Cerebellar cortex (tissue), 1 donor: ENCODE results near the gene TSR3.
A peak's percentile ranks its signal among the peaks of the same experiment; 100 is the strongest.

Source experiments
- DNase-seq: peaks from one replicate; pipeline ENCODE4 v3.0.0-alpha.2; 2015; ENCODE audit warnings: low spot score

The TSR3 gene

DNA sequence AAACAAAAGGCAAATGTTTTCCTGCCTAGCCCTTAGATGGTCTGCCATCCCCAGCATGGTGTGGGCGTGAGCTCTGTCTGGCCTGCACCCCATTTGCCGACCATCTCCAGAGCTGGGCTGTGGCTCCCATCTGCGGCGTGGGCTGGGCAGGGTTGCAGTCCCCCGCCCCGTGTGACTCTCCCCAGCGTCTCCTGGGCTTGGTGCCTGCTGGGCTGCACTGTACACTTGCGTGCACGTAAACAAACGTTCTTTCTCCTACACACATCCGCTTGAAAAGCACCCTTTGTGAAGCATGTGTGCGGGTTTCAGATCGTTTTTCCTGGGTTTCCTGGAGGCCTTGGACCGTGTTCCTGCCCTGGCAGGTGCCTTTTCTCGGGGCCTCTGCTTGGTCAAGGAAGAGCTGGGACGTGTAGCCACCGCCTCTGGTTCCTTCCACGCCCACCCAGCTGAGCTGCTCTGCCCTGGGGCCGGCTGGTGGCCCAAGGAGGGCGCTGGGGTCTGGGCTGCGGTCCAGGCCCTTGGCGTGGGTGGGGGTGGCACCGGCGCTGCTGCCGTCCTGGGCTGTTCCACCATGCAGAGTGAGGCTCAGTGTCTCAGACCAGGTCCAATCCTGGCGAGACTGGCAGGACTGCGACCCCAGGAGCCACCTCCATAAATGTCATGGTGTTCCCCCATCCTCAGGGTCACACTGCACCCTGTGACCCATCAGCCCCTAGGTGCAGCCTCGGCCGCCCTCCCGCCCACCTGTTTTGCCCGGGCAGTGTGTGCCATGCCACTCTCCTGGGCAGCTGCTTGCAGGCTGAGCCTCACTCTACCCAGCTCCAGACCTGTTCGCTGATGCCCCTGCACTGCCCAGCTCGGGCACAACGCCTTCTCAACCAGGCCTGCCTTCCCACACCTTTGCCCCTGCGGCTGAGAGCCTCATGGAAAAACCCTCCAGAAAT is 28.1 kb downstream of the TSR3 start:
- no peak for DNase-seq

- DNase-seq = no peak
Observed at GRCh38 chr16:1322407-1322806, 29.3 kb downstream of the TSR3 start.

DNA sequence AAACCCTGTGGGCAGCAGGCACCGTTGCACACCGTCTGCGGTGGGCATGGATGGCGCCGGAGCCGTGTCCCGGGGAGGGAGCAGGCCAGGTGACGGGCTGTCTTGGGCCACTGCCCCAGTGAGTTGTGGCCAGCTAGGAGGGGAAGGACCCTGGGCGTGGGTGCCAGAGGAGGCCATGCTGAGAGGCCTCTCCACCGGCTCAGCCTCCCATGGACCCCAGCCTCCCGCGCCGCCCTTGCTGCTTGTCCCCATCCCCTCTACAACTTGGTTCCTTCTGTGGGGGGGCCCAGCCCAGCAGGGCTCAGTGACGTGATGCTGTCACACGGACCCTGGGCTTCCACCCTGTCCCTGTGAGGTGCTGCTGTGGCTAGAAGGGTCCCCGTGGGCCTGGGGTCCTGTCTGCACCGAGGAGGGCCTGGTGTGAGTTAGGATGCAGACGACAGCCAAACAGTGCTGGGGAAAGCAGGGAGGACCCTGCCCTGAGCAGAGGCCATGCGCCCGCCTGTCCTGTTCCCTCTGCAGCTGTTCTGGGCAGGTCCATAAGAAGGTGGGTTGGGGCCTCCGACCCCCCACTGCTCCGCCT is 30.9 kb downstream of the TSR3 start:
- DNase-seq = no peak

GRCh38 chr16:1320097-1320496 is 31.6 kb downstream of the TSR3 start:
- no peak for DNase-seq

- no peak for DNase-seq
Observed at GRCh38 chr16:1319041-1319440, 32.6 kb downstream of the TSR3 start.

- no peak for DNase-seq
Observed at GRCh38 chr16:1318268-1318545, 33.5 kb downstream of the TSR3 start.

DNA sequence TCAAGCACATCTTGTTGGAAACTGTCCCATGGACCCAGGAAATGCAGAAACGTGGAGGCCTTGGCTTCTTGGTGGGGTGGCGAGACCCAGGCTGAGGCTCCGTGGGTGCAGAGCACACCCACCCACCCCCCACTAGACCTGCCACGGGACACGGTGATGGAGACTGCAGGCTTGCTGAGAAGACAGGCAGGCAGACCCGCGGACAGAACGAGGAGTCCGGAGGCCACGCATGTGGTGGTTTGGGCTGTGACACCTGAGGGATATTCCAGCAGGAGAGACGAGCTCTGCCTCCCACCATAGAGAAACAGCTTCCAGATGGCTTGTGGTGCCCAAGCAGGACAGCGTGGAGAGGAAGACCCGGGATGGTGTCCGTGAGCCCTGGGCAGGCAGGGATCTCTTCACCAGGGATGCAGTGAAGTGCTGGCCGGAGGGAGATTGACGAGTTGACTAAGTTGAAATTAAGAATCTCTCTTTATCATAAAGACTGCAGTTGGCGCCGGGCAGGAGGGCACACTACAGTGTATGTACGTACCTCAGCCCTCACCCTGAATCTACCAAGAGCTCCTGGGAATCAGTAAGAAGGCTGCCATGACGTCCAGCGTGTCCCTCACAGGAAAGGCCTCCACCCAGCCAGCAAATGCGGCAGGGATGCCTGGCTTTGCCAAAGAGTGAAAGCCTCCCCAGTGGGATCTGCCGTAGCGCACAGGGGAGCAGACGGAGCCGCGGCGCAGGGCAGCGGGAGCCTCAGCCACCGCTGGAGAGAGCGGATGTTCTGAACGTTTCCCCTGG is 34.0 kb downstream of the TSR3 start:
- no peak for DNase-seq

- no peak for DNase-seq
Observed at GRCh38 chr16:1316033-1316405, 35.7 kb downstream of the TSR3 start.

DNA sequence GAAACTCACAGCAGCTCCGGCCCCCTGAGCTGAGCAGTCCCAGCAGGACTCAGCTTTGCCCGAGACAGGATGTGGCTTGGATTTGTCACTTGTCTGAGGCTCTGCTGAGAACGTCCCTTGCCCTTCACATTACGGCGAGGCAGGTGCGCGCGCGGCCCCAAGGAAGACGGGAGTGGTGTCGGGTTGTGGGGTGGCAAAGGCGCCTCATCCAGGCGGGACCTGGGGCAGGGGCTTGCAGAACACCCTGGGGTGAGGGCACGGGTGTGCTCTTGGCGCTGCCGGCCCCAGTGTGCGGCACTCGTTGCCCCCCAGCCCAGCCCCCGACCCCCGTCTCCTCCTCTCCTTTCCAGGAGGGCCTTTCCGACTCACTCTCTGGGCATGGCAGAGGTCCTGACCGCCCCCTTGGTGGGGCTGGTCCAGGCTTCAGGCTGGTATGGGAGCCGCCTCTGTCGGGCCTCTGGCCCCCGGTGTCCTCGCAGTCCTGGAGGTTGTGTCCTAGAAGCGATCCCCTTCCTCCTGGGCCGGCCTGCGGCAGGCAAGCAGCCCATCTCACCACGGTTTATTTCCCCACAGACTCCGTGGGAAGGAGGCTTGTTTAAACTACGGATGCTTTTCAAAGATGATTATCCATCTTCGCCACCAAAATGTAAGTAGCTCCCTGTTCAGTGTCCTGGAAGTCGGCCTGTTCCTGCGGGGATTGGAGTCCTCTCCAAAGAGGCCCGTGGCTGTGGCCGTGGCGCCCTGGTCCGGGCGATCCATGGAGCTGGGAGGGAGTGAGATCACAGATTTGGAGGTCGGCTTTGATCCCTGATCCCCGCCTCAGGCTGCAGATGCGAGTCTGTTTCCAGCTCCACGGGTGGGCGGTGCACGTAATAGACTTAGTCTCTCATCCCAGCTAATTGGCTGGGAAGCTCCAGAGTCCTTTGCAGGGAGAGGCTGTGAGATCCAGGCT is 36.3 kb downstream of the TSR3 start:
- DNase-seq = no peak

DNA sequence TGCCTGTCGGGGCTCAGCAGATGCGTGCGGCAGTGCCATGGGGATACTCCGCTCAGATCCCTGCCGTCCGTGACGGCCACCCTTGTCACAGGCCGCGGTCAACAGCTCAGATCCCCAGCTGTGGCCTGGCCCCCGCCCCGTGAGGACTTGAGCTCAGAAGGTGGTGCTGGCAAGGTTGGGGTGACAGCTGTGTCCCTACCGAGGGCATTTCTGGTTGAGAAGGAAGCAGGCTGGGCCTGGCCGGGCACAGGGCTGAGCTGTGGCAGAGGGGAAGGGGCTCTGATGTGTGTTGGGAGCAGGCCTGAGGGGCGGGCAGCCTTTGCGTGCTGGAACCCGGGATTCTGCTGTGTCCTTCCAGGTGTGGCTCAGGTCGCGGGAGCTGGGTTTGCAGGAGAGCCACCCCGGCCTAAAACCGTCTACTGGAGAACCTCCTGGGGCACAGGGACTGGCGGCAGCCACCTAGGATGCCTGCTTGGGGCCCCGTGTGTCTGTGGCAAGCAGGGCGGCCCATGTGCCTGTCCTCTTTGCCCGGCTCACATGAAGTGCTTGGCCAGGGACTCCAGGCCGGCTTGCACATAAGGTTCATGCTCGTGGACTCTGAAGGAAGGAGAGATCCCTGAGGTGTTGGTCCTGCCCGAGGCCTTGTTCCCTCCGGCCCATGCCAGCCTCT is 37.1 kb downstream of the TSR3 start:
- DNase-seq = no peak

GRCh38 chr16:1313721-1314369 is 37.8 kb downstream of the TSR3 start:
- DNase-seq = no peak

DNA sequence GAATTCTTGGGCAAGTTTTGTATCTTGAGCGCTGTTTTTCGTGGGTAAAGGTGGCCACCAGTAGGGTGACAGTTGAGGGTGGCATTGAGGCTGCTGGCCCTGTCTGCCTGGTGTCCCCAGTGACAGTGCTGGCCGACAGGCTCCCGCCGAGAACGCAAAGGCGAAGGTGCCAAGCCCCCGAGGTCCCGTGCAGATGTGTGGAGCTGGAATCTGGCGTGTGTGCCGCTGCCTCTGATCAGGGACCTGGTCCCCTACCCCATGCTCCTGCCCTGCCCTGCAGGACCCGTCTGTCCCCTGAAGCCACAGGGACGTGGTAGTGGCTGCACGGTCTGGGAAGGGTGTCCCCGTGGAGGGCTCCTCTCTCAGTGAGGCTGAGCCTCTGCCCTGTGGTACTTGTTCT is 38.8 kb downstream of the TSR3 start:
- DNase-seq = no peak

GRCh38 chr16:1312467-1312816 is 39.2 kb downstream of the TSR3 start:
- DNase-seq = no peak

DNA sequence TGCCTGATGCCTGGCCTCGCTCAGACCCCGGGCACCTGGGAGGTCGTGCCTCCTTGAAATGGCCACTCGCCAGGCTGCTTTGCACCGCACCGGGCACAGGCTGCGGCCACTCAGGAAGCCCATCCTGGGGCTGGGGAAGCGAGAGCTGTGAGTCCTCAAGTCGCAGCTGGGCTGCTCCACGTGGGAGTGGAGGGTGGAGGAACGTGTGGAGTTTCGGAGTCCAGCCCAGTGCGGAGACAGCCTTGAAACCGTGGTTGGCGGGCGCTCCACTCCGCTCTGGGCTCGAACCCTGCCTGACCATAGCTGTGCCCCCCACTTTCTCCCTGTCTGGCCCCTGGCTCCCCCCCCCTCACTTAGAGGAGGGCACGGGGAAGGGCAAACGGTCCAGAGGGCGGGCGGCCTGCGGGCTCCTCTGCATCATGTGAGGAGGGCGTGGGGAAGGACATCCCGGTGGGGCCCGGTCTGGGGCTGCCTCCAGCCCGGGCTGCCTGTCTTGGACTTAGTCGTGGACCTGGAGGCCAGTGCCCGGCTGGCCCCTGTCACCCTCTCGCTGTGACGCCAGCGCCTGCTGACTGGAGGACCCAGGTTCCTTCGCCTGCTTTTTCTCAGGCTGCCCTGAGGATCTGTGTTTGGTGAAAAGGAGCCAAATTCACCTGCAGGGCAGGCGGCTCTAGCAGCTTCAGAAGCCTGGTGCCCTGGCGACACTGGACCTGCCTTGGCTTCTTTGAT is 39.8 kb downstream of the TSR3 start:
- DNase-seq = no peak

DNA sequence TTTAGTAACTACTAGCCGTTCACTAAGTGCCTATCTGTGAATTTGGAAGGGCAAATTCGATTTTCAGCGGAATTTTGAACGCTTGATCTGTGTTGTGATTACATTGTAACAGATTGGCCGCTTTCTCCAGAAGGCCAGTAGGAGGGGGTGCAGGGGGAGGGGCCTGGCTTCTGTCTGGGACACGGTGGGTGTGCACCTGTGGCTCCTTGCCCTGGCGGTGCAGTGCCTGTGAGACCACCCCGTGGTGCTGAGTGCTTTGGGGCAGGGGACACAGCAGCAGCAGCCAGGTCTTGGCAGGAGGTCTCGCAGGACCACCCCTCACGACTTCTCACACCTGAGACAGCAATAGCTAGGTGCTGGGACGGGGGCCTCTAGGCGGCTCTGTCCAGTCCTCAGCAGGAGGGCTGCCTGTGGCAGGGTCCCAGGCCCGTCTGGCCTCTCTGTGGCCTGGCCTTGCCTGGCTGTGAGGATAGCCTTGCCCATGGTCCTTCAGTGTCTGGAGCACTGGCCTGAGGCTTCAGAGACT is 40.4 kb downstream of the TSR3 start:
- DNase-seq = no peak

DNA sequence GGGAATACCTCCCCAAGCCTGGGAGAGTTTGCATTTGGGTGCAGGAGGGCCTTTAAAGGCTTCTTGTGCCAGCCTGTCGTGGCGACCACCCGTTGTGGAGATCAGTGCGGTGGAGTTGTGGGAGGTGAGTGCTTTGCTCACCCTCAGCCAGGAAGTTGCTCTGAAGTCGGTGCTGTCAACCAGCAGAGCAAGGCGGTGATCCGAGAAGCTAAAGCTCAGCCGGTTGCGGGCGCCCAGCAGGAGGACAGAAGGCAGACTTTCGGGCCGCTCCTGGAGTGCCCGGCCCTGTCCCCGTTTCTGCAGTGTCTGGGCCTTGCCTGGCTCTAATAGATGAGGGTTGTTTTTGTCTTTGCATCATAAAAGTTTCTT is 40.9 kb downstream of the TSR3 start:
- no peak for DNase-seq

DNA sequence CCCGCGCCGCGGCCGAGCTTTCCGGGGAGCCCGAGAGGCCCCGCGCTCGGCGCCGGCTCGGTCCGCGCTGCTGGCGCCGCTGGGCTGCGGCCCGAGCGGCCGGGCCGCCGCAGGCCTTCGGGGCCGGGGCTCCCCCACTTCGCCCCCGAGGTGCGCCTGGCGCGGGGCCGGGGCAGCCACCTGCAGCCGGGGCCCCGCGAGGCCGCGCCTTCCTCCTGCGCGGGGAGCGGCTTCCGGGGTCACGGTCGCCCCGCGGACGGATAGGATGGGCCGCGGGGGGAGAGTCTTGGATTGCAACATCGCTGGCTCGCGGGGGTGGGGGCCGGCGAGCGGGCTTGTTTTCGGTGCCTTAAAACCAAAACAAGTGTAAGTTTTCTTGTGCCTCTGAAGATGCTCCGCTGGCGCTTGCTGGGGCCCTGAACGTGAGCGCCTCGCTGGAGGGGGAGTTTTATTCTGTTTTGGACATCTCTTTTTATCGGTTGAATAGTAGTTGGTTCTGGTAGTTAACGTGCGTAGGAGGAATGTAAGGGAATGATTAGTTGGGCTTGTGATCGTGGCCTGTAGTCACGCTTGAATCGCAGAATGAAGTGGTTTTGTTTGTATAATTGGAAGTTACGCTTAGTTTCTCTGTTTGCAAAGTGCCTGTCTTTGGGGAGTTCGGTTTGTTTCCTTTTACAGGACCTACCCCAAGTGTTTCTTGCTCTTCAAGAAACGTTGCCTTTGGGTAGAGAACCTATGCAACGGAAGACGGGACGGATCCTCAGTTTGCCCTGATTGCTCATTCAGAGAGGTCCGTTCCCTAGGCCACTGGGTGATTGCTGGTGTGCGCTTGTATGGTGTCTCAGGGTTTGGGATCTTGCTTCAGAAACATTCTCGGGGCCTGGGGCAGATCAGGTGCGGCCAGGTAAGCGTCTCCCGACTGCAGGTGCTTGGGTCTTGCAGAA is 41.5 kb downstream of the TSR3 start:
- DNase-seq = no peak

- peak; percentile 98 for DNase-seq
Observed at GRCh38 chr16:1308977-1309885, 42.4 kb downstream of the TSR3 start, which contains the start of gene UBE2I. UBE2I (plus strand) TSS chr16:1309636; CDS start chr16:1314031, 4,395 bp downstream.
